C4-2B (cell line): ENCODE data around the gene LPCAT4.

Source experiments
- H3K27ac ChIP-seq: fragments of 450-650 bp; 2 replicates; pipeline ENCODE4 v1.5.1; 2017
- CTCF ChIP-seq: fragments of 450-650 bp; conservative IDR thresholded peaks from 2 replicates; pipeline ENCODE4 v1.5.1; 2017; ENCODE audit warnings: mild to moderate bottlenecking
- ZFX ChIP-seq: fragments of 450-650 bp; IDR thresholded peaks from 2 replicates; pipeline ENCODE4 v1.6.1; 2017

LPCAT4 gene

GRCh38 chr15:34336231-34336990, 30.6 kb downstream of the LPCAT4 start:
- no peak overlapping the region for H3K27ac ChIP-seq
- TF ChIP-seq ZFX, result no peak
- TF ChIP-seq CTCF, result no peak

GRCh38 chr15:34335176-34336032, 31.6 kb downstream of the LPCAT4 start:
- H3K27ac ChIP-seq, result no peak overlapping the region
- TF ChIP-seq CTCF, result no peak
- TF ChIP-seq ZFX, result no peak

GRCh38 chr15:34334672-34335071, 32.3 kb downstream of the LPCAT4 start:
- no peak for TF ChIP-seq CTCF
- no peak for TF ChIP-seq ZFX
- no peak overlapping the region for H3K27ac ChIP-seq

GRCh38 chr15:34332553-34333120, 34.4 kb downstream of the LPCAT4 start:
- TF ChIP-seq CTCF (no peak), ZFX (no peak)
- no peak overlapping the region for H3K27ac ChIP-seq

- TF ChIP-seq CTCF (no peak), ZFX (no peak)
- H3K27ac ChIP-seq, result no peak overlapping the region
These were observed 35.2 kb downstream of the LPCAT4 start for GRCh38 chr15:34331809-34332208.

GRCh38 chr15:34330279-34330678, 36.7 kb downstream of the LPCAT4 start:
- H3K27ac ChIP-seq, result no peak overlapping the region
- TF ChIP-seq ZFX (no peak), CTCF (no peak)

- no peak for TF ChIP-seq ZFX
- no peak overlapping the region for H3K27ac ChIP-seq
These were observed 38.0 kb downstream of the LPCAT4 start for GRCh38 chr15:34329006-34329405.
